KMS-11 (cell line): ENCODE results near the gene GMPR.

Experiments
- H2AFZ ChIP-seq: fragments of 200-600 bp; sonication (generic); 2 replicates; pipeline ENCODE4 v1.6.1; 2016; ENCODE audit warnings: antibody characterized with exemption, mixed run types, low read depth
- H3K27ac ChIP-seq: fragments of 200-600 bp; sonication (generic); 2 replicates; pipeline ENCODE4 v1.6.1; 2016; ENCODE audit warnings: mild to moderate bottlenecking, mixed run types
- H3K27me3 ChIP-seq: fragments of 200-600 bp; sonication (generic); 2 replicates; pipeline ENCODE4 v1.6.1; 2017; ENCODE audit warnings: mild to moderate bottlenecking, low read depth, mixed run types, moderate library complexity; ENCODE audit not compliant: insufficient read depth
- H3K36me3 ChIP-seq: fragments of 200-600 bp; sonication (generic); 2 replicates; pipeline ENCODE4 v1.6.1; 2017; ENCODE audit warnings: mild to moderate bottlenecking, mixed run types; ENCODE audit not compliant: insufficient read depth
- H3K4me1 ChIP-seq: fragments of 200-600 bp; sonication (generic); 2 replicates; pipeline ENCODE4 v1.6.1; 2016; ENCODE audit warnings: mild to moderate bottlenecking, low read depth, mixed run types; ENCODE audit not compliant: poor library complexity, severe bottlenecking
- H3K4me2 ChIP-seq: fragments of 200-600 bp; sonication (generic); 2 replicates; pipeline ENCODE4 v1.7.0; 2016; ENCODE audit warnings: mild to moderate bottlenecking, mixed run types
- H3K4me3 ChIP-seq: fragments of 200-600 bp; sonication (generic); IDR thresholded peaks from 2 replicates; pipeline ENCODE4 v1.6.1; 2017; ENCODE audit warnings: low read depth, low read length, mixed read lengths; ENCODE audit not compliant: insufficient read depth
- H3K79me2 ChIP-seq: fragments of 200-600 bp; sonication (generic); 2 replicates; pipeline ENCODE4 v1.6.1; 2016; ENCODE audit warnings: low read depth, mixed run types; ENCODE audit not compliant: insufficient read depth
- H3K9ac ChIP-seq: fragments of 200-600 bp; sonication (generic); 2 replicates; pipeline ENCODE4 v1.6.1; 2016; ENCODE audit warnings: mild to moderate bottlenecking, mixed run types
- H4K20me1 ChIP-seq: fragments of 200-600 bp; sonication (generic); 2 replicates; pipeline ENCODE4 v1.6.1; 2016; ENCODE audit warnings: mild to moderate bottlenecking, mixed run types; ENCODE audit not compliant: insufficient read depth
- TF ChIP-seq, protein P1 (sequence below): fragments of 200-600 bp; sonication (generic); conservative IDR thresholded peaks from 2 replicates; pipeline ENCODE4 v1.6.1; 2017; ENCODE audit warnings: low read depth, mild to moderate bottlenecking, antibody characterized with exemption, low read length, moderate library complexity, mixed read lengths

The GMPR gene

DNA sequence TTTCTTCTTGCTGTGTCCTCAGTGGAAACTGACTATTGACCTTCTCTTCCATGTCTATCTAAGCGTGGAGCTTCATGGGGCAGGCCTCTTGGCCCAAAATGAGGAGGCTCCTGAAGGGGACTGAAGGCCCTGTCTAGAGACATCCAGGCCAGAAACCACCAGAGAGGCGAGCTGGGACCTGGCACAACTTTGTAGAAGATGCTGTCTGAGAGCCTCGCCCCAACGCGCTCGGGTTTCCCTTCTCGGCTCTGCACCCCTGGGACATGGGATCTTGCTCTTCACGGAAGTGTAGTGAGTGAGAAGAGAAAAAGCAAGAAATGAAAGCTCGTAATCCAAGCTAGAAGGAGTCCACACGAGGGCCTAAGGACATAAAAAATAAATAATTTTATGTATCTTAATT is 96.8 kb downstream of the GMPR start:
- Histone ChIP-seq H3K4me2 (no peak overlapping the region), H3K36me3 (no peaks in the 10 kb centered on the region), H3K27ac (no peak overlapping the region), H2AFZ (no peak overlapping the region), H3K4me1 (peaks cover 32% of the 10 kb centered on the region), H3K79me2 (no peaks in the 10 kb centered on the region), H3K9ac (no peak overlapping the region), H3K27me3 (no peaks in the 10 kb centered on the region), H4K20me1 (no peaks in the 10 kb centered on the region), H3K4me3 (no peak overlapping the region)
- TF ChIP-seq, protein P1, sequence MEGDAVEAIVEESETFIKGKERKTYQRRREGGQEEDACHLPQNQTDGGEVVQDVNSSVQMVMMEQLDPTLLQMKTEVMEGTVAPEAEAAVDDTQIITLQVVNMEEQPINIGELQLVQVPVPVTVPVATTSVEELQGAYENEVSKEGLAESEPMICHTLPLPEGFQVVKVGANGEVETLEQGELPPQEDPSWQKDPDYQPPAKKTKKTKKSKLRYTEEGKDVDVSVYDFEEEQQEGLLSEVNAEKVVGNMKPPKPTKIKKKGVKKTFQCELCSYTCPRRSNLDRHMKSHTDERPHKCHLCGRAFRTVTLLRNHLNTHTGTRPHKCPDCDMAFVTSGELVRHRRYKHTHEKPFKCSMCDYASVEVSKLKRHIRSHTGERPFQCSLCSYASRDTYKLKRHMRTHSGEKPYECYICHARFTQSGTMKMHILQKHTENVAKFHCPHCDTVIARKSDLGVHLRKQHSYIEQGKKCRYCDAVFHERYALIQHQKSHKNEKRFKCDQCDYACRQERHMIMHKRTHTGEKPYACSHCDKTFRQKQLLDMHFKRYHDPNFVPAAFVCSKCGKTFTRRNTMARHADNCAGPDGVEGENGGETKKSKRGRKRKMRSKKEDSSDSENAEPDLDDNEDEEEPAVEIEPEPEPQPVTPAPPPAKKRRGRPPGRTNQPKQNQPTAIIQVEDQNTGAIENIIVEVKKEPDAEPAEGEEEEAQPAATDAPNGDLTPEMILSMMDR = no peak

DNA sequence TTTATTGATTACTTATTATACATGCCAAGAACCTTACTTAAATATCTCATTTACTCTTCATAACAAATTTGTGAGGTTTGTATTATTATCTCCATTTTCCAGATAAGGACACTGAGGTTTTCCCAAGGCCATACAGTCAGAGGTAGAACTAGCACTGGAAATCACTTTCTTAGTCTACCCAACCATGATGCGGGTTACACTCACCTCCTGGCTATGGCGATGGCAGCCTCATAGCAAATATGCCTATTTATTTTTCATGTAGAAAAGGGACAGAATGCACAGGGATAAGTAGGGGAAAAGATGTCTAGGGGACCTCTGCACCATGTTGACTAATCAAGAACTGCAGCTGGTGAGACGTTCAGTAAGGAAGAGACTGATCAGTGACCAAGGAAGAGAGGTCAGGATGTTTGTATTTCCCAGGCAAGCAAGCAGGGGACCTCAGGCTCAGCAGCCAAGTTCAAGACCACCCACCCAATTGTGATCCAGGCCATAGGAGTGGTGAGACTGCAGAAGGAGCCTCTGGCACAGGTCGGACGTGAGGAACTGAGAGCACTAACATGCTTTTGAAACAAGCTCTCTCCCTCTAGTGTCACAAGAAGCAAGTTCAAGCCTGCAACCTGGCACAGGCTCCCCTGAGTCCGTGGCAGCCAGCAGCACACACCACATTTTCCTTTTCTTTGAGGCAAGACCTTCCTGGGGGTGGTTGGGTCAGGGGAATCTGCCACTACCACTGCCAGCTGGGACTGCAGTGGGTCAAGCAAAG is 97.8 kb downstream of the GMPR start:
- peaks cover 28% of the 10 kb centered on the region for H3K4me1 ChIP-seq
- H3K27ac ChIP-seq = no peak overlapping the region
- TF ChIP-seq, protein P1 = no peak
- H3K27me3 ChIP-seq = no peaks in the 10 kb centered on the region
- H4K20me1 ChIP-seq = no peaks in the 10 kb centered on the region
- H3K4me3 ChIP-seq = no peak overlapping the region
- no peaks in the 10 kb centered on the region for H3K79me2 ChIP-seq
- H3K36me3 ChIP-seq = no peaks in the 10 kb centered on the region
- H2AFZ ChIP-seq = no peak overlapping the region
- no peak overlapping the region for H3K4me2 ChIP-seq
- H3K9ac ChIP-seq = no peak overlapping the region

DNA sequence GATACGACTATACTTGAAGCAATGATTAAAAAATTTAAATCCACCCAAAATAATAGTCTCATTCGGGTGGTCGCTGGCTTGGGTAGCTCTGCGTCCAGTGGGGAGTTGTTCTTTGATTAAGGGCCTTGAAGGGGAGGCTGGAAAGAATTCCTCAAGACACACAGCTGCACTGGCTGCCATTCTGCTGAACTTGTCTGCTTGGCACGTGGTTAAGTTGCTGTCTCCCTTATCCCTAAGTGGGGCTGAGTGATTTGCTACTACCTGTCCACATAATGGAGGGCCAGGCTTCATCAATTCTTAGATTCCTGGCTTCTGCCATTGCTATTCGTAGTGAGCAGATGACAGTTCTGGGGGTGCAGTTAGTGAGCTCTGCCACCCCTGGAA is 98.5 kb downstream of the GMPR start:
- H3K9ac ChIP-seq = no peak overlapping the region
- TF ChIP-seq, protein P1 = no peak
- no peak overlapping the region for H3K27ac ChIP-seq
- H3K79me2 ChIP-seq = no peaks in the 10 kb centered on the region
- H3K36me3 ChIP-seq = no peaks in the 10 kb centered on the region
- H4K20me1 ChIP-seq = no peaks in the 10 kb centered on the region
- no peaks in the 10 kb centered on the region for H3K27me3 ChIP-seq
- no peak overlapping the region for H3K4me2 ChIP-seq
- no peak overlapping the region for H3K4me3 ChIP-seq
- H2AFZ ChIP-seq = no peak overlapping the region
- peaks cover 21% of the 10 kb centered on the region for H3K4me1 ChIP-seq

DNA sequence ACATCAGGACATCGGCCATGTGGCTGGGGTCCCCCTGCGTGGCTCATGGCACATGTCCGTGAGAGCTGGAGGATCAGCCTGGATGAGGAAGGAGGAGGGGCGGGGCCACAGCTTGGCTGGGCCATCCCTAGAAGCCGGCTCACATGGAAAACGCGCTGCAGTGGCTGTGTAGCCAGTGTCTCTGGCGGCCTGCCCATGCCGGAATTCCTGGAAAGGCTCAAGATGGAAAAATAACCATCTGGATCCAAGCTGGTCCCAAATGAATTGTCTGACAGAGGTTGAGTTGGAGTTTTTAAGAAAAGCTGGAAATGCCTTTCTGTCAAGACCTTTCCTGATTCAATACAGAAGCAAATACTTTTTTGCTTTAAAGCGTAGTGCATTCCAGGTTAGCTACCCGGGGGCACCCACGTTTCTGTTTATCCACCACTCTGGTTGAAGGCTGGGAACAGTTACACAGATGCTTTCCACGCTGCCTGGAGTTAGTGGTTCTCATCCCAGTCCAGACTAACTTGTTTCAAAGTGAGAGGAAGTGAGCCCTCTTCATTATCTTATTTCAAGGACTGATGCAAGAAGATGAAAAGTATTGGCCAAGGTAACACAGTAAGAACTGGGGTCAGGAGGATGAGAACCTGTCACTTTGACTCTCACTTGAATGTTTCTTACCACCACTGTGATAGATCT is 99.0 kb downstream of the GMPR start:
- Histone ChIP-seq H3K79me2 (no peaks in the 10 kb centered on the region), H3K27ac (no peak overlapping the region), H3K4me1 (peaks cover 16% of the 10 kb centered on the region), H2AFZ (no peak overlapping the region), H3K4me2 (no peak overlapping the region), H3K27me3 (no peaks in the 10 kb centered on the region), H4K20me1 (no peaks in the 10 kb centered on the region), H3K4me3 (no peak overlapping the region), H3K36me3 (no peaks in the 10 kb centered on the region), H3K9ac (no peak overlapping the region)
- TF ChIP-seq, protein P1 = no peak
